HG02981 (cell line): ENCODE data around the gene MT1X.

Experiments
- ATAC-seq: cut with Tn5 transposase; IDR thresholded peaks from one replicate; pipeline ENCODE4 v1.9.1; 2021; ENCODE audit warnings: mild to moderate bottlenecking, moderate library complexity; ENCODE audit not compliant: unreplicated experiment

The MT1X gene

DNA sequence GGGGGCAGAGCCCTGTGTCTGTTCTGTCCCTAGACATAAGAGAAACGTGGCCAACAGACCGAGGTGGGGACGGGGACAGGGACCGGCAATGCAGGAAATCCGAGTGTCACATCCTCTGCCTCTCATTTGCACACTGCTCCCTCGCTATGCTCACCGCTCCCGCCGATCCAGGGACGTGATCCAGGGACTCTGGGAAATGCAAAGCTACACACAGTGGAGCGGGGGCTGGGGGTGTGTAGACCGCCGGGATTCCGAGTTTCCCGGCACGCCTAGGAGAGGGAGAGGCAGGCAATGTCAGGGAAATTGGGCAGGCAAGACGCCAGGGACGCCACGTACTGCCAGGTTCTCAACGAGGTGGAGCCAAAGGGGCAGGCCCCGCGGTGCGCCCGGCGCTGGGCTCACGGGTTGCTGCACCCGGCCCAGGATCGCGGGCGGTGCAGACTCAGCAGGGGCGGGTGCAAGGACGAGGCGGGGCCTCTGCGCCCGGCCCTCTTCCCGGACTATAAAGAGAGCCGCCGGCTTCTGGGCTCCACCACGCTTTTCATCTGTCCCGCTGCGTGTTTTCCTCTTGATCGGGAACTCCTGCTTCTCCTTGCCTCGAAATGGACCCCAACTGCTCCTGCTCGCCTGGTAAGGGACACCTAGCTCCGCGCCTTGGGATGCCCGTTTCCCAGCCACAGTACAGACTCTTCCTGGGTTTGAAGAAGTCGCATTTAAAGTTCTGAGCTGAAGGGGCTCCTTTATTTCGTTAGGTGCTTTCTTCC lies at the start of gene MT1X:
MT1X (plus strand) TSS at position 532 of the 764 bp plus-strand sequence; CDS start at position 603, 71 bp downstream.
- ATAC-seq, result peak; percentile 99

DNA sequence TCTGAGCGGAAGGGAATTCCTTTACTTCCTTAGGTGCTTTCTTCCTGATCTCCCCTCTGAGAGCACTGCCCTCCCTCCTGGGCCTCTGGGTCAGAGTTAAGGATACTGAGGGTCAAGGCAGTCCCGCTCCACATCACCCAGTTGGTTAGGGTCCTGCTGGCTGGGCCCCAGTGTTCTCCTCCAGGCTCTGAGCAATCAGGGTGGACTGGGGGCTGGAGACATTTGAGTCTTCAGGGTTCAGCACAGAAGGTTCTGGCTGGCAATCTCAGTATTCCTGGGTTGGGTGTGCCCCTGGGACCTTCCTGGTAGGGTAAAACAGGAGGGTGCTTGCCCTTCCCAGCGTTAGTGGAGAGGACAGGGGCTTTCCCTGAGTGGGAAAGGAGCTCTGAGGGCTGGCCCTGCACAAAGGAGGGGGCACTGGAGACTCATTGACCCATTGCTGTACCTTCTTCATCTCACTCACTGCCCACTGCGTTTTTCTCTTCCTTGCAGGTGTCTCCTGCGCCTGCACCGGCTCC lies 49.4 kb upstream of the MT1X start:
- ATAC-seq, result no peak

DNA sequence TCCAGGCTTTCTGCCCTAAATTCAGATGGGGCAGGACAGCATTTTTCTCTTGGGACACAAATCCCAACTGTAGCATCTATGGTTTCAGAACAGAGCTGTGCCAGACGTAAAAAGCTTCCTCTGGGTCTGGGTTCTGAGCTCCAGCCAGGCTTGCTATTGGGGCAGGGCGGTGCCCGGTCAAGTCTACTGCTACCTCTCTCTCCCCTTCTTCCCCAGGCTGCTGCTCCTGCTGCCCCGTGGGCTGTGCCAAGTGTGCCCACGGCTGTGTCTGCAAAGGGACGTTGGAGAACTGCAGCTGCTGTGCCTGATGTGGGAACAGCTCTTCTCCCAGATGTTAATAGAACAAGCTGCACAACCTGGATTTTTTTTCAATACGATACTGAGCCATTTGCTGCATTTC lies 48.7 kb upstream of the MT1X start:
- ATAC-seq, result no peak

DNA sequence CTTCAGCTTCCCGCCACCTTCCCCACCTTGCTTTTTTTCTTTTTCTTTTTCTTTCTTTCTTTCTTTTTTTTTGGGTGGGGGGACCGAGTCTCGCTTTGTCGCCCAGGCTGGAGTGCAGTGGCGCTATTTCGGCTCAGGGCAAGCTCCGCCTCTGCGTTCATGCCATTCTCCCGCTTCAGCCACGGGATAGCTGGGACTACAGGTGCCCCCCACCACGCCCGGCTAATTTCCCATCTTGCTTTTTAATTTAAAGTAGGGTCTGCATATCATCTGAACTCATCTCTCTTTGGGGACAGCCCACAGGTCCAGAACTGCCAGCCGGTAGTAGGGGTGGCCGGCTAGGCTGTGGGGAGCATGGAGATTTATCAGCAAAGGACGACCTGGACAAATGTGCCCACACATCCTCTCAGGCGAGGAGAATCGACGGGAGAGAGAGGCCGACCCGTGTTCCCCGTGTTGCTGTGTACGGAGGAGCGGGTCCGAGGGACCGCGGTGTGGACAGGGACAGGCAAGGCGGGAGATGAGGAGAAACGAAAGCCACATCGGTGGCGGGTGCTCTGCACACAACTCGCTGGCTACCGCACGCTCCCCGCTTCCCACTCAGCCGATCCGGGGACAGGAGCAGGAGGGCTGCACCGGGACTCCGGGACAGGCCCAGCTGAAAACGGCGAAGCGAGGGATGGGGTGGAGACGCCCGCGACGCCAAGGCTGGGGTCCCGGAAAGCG lies 47.4 kb upstream of the MT1X start:
- no peak for ATAC-seq

GRCh38 chr16:56635441-56635967 lies 46.8 kb upstream of the MT1X start:
- no peak for ATAC-seq

- ATAC-seq, result no peak
Measured at GRCh38 chr16:56636616-56637413, 45.5 kb upstream of the MT1X start.

DNA sequence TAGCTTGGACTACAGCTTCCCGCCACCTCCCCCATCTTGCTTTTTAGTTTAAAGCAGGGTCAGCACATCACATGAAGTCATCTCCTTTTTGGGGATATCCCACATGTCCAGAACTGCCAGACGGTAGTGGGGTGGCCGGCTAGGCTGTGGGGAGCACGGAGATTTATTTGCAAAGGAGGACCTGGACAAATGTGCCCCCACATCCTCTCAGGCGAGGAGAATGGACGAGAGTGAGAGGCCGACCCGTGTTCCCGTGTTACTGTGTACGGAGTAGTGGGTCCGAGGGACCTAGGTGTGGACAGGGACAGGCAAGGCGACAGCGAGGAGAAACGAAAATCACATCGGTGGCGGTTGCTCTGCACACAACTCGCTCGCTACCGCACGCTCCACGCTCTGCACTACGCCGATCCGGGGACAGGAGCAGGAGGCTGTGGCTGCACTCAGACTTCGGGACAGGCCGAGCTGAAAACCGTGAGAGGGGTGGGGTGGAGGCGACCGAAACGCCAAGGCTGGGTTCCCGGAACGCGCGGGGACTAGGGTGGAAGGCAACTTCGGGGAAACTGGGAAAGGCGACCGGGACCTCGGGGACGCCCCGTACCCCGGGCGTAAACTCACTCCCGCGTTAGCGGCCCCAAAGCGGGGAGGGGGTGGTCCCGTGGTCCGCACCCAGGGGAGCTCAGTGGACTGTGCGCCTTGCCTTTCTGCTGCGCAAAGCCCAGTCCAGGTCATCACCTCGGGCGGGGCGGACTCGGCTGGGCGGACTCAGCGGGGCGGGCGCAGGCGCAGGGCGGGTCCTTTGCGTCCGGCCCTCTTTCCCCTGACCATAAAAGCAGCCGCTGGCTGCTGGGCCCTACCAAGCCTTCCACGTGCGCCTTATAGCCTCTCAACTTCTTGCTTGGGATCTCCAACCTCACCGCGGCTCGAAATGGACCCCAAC lies 44.2 kb upstream of the MT1X start, which contains the start of gene MT1A:
MT1A (plus strand) TSS at position 853 of the 937 bp plus-strand sequence; CDS start at position 926, 73 bp downstream.
- ATAC-seq, result no peak

DNA sequence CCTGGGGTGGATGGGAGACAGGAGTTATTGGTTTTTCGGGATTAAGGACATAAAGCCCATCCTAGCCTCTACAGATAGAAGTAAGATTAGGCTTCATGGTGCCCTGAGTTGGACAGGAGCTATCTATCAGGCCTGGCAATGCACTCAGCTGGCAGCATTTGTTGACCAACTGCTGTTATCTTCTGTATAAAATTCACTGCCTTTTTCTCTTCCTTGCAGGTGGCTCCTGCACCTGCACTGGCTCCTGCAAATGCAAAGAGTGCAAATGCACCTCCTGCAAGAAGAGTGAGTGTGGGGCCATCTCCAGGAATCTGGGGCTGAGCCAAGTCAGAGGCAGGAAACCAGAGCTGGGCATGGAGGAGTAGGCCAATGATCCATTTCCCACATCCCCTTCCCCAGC lies 43.2 kb upstream of the MT1X start:
- no peak for ATAC-seq

DNA sequence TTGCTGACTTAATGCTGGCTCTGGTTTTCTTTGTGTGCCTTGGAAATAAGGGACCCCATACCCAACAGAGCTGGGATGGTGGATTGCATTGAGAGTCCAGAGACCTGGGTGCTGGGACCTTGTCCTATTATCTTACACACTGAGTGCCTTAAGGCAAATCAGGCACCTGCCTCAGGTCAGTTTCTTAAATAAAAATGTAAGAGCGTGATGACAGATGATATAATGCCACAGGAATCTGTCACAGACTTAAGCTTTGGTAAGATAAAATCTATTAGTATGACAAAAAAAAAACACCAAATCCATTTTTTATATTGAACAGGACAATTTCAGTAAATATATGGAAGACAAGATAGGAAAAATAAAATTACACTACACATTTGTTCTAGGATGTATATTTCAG lies 42.2 kb upstream of the MT1X start:
- no peak for ATAC-seq

DNA sequence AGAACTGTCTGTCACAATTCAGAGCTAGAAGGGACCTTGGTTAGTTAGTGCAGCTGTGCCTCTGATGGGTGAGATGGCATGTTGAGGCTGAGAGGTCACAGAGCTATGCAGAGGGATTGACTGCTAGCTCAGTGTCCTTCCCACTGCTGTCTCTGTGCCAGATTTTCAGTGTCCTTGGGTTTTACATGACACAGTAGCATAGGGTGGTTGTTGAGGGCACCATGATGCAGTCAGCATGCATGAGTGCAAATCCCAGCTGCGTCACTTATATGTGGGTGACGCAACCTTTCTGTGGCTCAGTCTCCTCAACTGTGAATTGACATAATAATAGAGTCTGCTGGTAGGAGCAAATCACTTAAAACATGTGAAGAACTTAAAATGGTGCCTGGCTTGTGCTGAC lies 41.1 kb upstream of the MT1X start:
- ATAC-seq, result no peak

GRCh38 chr16:56643080-56643778 lies 39.0 kb upstream of the MT1X start:
- ATAC-seq, result peak; percentile 77

DNA sequence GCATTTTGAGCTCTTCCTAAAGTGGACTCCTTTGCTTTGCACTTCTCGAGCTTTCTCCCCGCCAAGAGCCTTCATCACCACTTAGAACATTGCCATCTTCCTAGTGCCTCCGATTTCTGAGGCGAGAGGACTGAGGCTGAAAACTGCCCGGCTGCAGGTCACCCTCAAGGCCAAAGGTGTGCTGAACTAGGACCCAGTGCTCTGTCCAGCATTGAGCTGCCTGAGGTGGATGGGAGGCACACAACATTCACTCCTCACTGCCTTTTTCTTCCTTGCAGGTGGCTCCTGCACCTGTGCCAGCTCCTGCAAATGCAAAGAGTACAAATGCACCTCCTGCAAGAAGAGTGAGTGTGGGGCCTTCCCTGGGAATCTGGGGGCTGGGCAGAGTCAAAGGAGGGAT lies 38.4 kb upstream of the MT1X start:
- ATAC-seq, result no peak

- ATAC-seq, result no peak
Measured at GRCh38 chr16:56645311-56645710, 37.0 kb upstream of the MT1X start.

- ATAC-seq, result no peak
Measured at GRCh38 chr16:56645838-56646237, 36.4 kb upstream of the MT1X start.

DNA sequence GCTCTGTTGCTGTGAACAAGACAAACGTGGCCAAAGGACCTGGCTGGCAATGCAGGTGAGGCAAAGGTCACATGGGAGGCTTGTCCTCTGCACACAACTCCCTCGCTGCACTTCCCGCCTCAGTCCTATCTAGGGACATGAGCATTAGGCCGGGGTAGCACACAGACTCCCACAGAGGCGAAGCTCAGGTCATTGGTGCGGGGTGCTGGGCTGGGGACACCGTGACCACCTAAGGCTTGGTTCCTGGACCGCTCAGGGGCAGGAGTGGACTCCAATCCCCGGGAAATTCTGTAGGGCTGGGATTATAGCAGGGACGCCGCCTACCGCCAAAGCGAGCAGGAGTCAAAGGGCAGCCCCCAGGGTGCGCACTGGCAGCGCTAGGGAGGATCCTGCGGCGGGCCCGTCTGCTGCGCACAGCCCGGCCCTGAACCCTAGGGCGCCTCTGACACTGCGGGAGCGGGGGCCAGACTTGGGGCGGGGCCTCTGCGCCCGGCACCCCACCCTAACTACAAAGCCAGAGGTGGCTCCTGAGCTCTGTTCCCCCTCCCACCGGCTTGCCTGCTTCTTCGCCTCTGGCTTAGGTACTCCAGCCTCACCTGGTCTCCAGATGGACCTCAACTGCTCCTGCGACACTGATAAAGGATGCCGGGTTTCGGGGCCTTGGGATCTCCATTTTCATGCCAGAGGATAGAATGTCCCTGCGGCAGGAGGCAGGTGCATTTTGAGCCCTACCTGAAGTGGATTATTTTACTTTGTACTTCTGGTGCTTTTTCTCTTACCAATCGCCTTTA lies 34.4 kb upstream of the MT1X start:
- no peak for ATAC-seq

DNA sequence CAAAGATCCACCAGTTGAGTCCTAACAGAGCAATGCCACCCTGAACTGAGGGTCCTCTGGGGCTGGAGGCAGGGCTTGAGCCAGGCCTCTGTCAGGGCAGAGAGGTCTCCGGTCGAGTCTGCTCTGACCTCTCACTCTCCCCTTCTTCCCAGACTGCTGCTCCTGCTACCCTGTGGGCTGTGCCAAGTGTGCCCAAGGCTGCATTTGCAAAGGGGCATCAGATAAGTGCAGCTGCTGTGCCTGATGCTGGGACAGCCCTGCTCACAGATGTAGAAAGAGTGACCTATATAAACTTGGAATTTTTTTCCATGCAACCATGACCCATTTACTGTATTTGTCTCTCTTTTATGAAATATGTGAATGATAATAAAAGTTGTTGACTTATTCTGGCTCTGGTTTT lies 33.0 kb upstream of the MT1X start:
- ATAC-seq, result no peak

DNA sequence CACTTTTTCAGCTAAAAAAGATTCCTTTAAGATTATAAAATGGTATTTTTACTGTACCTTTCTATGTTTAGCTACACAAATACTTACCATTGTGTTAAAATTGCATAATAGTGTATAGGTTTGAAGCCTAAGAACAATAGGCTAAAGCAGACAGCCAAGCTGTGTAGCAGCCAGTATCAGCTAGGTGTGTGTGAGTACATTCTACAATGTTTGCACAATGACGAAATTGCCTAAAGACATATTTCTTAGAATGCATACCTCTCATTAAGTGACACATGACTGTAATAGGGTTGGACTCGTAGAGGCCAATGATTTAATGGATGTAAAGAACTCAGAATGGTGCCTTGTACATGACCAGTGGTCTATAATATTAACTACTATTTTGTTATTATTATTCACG lies 32.5 kb upstream of the MT1X start:
- no peak for ATAC-seq

- ATAC-seq, result no peak
Measured at GRCh38 chr16:56651586-56651985, 30.7 kb upstream of the MT1X start, which contains the start of gene MT1B. Gene MT1B, plus strand, starts transcription at chr16:56651886. Its CDS starts 68 bp downstream, at chr16:56651954.
